ENCODE results near the gene RNU7-1.

The RNU7-1 gene

DNA sequence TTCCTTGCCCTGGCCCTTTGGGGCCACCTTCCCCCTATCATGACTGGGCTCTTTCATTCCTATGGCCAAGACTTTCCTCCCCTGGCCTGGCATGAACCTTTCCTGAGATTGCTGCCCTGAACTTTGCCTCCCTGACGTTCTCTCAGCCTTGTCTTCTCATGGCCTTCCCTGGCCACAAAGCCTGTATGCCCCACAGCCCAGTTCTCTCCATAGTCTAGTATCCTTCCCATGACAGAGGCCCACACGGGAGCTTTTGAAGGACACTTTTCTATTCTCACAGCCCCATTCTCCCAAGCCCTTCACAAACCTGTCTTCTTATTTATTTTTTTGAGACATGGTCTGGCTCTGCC, 4.5 kb upstream of the RNU7-1 start:
- no peak overlapping the region for H3K18ac ChIP-seq (ENCODE audit: low read length)
- H3K4me2 ChIP-seq (ENCODE audit: low read length), result no peak overlapping the region
- peaks cover 3% of the 10 kb centered on the region for H3K79me1 ChIP-seq (ENCODE audit: low read length)
- no peak overlapping the region for H4K5ac ChIP-seq (ENCODE audit: low read length)
- no peak overlapping the region for H3K4ac ChIP-seq (ENCODE audit: low read depth, low read length)
- no peak overlapping the region for H3K4me3 ChIP-seq (ENCODE audit: low read length)
- H3K4me1 ChIP-seq (ENCODE audit: control insufficient read depth, low read depth, low read length), result peaks cover 2% of the 10 kb centered on the region
- no peak overlapping the region for H2AK5ac ChIP-seq (ENCODE audit: low read length)
- H3K27me3 ChIP-seq (ENCODE audit: insufficient read depth, low read length, poor library complexity), result no peaks in the 10 kb centered on the region
- no peak overlapping the region for H3K27ac ChIP-seq (ENCODE audit: low read depth, low read length)
- H3K79me2 ChIP-seq (ENCODE audit: control insufficient read depth, insufficient read depth, low read length), result no peaks in the 10 kb centered on the region
- peaks cover 15% of the 10 kb centered on the region for H3K36me3 ChIP-seq (ENCODE audit: control insufficient read depth, insufficient read depth, low read length)
- no CpG with 5 or more reads among the region's 2 CpGs for WGBS (ENCODE audit: extremely low coverage, insufficient coverage, low lambda C conversion rate)
- no peak overlapping the region for H4K8ac ChIP-seq (ENCODE audit: low read depth, low read length)
- H2BK5ac ChIP-seq (ENCODE audit: low read length), result no peak overlapping the region
- H3K56ac ChIP-seq (ENCODE audit: low read length), result no peak overlapping the region
- DNase-seq, result no peak
- no peak overlapping the region for H2BK15ac ChIP-seq (replicated peaks; ENCODE audit: low read depth)
- H3K23ac ChIP-seq (ENCODE audit: low read length), result no peak overlapping the region
- no peak overlapping the region for H2BK120ac ChIP-seq (ENCODE audit: low read depth, low read length)
- no peak overlapping the region for H3K9ac ChIP-seq (ENCODE audit: low read length)

DNA sequence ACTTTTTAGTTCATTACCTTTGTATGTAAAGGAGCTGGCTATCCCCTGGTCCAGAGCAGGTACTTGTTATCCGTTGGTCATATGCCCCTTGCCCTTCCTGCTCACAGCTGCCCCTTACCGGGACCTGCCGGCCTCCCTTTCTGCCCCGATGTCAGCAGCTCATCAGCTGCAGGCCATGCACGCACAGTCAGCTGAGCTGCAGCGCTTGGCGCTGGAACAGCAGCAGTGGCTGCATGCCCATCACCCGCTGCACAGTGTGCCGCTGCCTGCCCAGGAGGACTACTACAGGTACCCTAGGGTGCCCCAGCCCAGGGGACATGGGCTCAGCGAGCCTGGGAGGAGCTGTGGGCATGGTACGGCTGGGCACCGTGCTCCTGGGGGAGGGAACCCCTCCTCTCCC, 2.3 kb upstream of the RNU7-1 start:
- Histone ChIP-seq H3K23ac (ENCODE audit: low read length) (no peak overlapping the region), H2BK5ac (ENCODE audit: low read length) (no peak overlapping the region), H3K27ac (ENCODE audit: low read depth, low read length) (no peak overlapping the region), H2BK120ac (ENCODE audit: low read depth, low read length) (no peak overlapping the region), H3K4ac (ENCODE audit: low read depth, low read length) (no peak overlapping the region), H2BK15ac (replicated peaks; ENCODE audit: low read depth) (no peak overlapping the region), H3K79me2 (ENCODE audit: control insufficient read depth, insufficient read depth, low read length) (no peaks in the 10 kb centered on the region), H3K4me2 (ENCODE audit: low read length) (no peak overlapping the region), H3K56ac (ENCODE audit: low read length) (no peak overlapping the region), H3K9ac (ENCODE audit: low read length) (no peak overlapping the region), H3K4me1 (ENCODE audit: control insufficient read depth, low read depth, low read length) (peaks cover 4% of the 10 kb centered on the region), H2AK5ac (ENCODE audit: low read length) (no peak overlapping the region), H3K27me3 (ENCODE audit: insufficient read depth, low read length, poor library complexity) (no peaks in the 10 kb centered on the region), H3K79me1 (ENCODE audit: low read length) (peaks cover 3% of the 10 kb centered on the region), H4K8ac (ENCODE audit: low read depth, low read length) (no peak overlapping the region), H3K36me3 (ENCODE audit: control insufficient read depth, insufficient read depth, low read length) (peaks cover 6% of the 10 kb centered on the region), H3K4me3 (ENCODE audit: low read length) (no peak overlapping the region), H4K5ac (ENCODE audit: low read length) (no peak overlapping the region), H3K18ac (ENCODE audit: low read length) (no peak overlapping the region)
- DNase-seq, result no peak
- no CpG with 5 or more reads among the region's 12 CpGs for whole genome bisulfite sequencing (ENCODE audit: extremely low coverage, insufficient coverage, low lambda C conversion rate)

DNA sequence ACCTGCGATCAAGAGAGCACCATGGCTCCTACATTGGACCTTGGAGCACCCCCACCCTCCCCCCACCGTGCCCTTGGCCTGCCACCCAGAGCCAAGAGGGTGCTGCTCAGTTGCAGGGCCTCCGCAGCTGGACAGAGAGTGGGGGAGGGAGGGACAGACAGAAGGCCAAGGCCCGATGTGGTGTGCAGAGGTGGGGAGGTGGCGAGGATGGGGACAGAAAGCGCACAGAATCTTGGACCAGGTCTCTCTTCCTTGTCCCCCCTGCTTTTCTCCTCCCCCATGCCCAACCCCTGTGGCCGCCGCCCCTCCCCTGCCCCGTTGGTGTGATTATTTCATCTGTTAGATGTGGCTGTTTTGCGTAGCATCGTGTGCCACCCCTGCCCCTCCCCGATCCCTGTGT, 1.8 kb upstream of the RNU7-1 start:
- peaks cover 5% of the 10 kb centered on the region for H3K36me3 ChIP-seq (ENCODE audit: control insufficient read depth, insufficient read depth, low read length)
- H2BK5ac ChIP-seq (ENCODE audit: low read length), result no peak overlapping the region
- H2AK5ac ChIP-seq (ENCODE audit: low read length), result no peak overlapping the region
- no peak overlapping the region for H3K56ac ChIP-seq (ENCODE audit: low read length)
- no peak overlapping the region for H4K8ac ChIP-seq (ENCODE audit: low read depth, low read length)
- no peak for DNase-seq
- H3K27me3 ChIP-seq (ENCODE audit: insufficient read depth, low read length, poor library complexity), result no peaks in the 10 kb centered on the region
- H3K4me2 ChIP-seq (ENCODE audit: low read length), result no peak overlapping the region
- H2BK120ac ChIP-seq (ENCODE audit: low read depth, low read length), result no peak overlapping the region
- no peak overlapping the region for H3K23ac ChIP-seq (ENCODE audit: low read length)
- H3K4me3 ChIP-seq (ENCODE audit: low read length), result no peak overlapping the region
- no peak overlapping the region for H3K9ac ChIP-seq (ENCODE audit: low read length)
- no peaks in the 10 kb centered on the region for H3K79me2 ChIP-seq (ENCODE audit: control insufficient read depth, insufficient read depth, low read length)
- no CpG with 5 or more reads among the region's 12 CpGs for WGBS (ENCODE audit: extremely low coverage, insufficient coverage, low lambda C conversion rate)
- peaks cover 4% of the 10 kb centered on the region for H3K4me1 ChIP-seq (ENCODE audit: control insufficient read depth, low read depth, low read length)
- H3K18ac ChIP-seq (ENCODE audit: low read length), result no peak overlapping the region
- no peak overlapping the region for H3K27ac ChIP-seq (ENCODE audit: low read depth, low read length)
- no peak overlapping the region for H2BK15ac ChIP-seq (replicated peaks; ENCODE audit: low read depth)
- no peak overlapping the region for H4K5ac ChIP-seq (ENCODE audit: low read length)
- no peak overlapping the region for H3K4ac ChIP-seq (ENCODE audit: low read depth, low read length)
- peaks cover 3% of the 10 kb centered on the region for H3K79me1 ChIP-seq (ENCODE audit: low read length)

DNA sequence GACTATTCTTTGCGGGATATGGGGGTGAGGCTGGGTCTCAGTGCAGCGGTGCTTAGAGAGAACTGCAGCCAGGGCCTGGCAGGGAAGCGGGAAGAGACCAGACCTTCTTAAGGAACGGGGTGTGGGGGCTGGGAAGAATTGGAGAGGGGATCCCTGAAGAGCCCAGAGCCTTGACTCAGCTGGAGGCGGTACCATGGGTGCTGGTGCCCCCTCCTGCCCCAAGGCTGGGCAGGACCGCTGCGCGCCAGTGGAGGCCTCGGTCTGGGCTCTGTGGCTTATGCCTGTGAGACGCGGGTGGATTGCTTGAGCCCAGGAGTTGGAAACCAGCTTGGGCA, 1.3 kb upstream of the RNU7-1 start:
- H3K23ac ChIP-seq (ENCODE audit: low read length), result no peak overlapping the region

DNA sequence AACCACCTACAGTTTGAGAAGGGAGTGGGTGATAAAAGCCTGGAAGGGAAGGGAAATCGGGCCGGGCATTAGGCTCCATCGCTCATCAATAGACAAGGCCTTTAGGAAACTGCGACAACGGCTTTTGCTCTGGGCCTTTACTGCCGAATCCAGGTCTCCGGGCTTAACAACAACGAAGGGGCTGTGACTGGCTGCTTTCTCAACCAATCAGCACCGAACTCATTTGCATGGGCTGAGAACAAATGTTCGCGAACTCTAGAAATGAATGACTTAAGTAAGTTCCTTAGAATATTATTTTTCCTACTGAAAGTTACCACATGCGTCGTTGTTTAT, 261 bp upstream of the RNU7-1 start:
- H3K4me1 ChIP-seq (ENCODE audit: control insufficient read depth, low read depth, low read length), result peaks cover 2% of the 10 kb centered on the region
- peak overlapping the region; percentile 39 for H3K27ac ChIP-seq (ENCODE audit: low read depth, low read length)
- no peaks in the 10 kb centered on the region for H3K27me3 ChIP-seq (ENCODE audit: insufficient read depth, low read length, poor library complexity)
- WGBS (ENCODE audit: extremely low coverage, insufficient coverage, low lambda C conversion rate), result no CpG with 5 or more reads among the region's 13 CpGs
- H3K23ac ChIP-seq (ENCODE audit: low read length), result no peak overlapping the region
- H3K4me3 ChIP-seq (ENCODE audit: low read length), result no peak overlapping the region
- H4K5ac ChIP-seq (ENCODE audit: low read length), result no peak overlapping the region
- H3K79me2 ChIP-seq (ENCODE audit: control insufficient read depth, insufficient read depth, low read length), result no peaks in the 10 kb centered on the region
- H3K36me3 ChIP-seq (ENCODE audit: control insufficient read depth, insufficient read depth, low read length), result peaks cover 5% of the 10 kb centered on the region
- peak overlapping the region; percentile 69 for H3K56ac ChIP-seq (ENCODE audit: low read length)
- no peak overlapping the region for H2BK5ac ChIP-seq (ENCODE audit: low read length)
- no peak overlapping the region for H2BK120ac ChIP-seq (ENCODE audit: low read depth, low read length)
- no peak overlapping the region for H2AK5ac ChIP-seq (ENCODE audit: low read length)
- peaks cover 3% of the 10 kb centered on the region for H3K79me1 ChIP-seq (ENCODE audit: low read length)
- H4K8ac ChIP-seq (ENCODE audit: low read depth, low read length), result no peak overlapping the region
- no peak overlapping the region for H2BK15ac ChIP-seq (replicated peaks; ENCODE audit: low read depth)
- H3K4ac ChIP-seq (ENCODE audit: low read depth, low read length), result no peak overlapping the region
- H3K9ac ChIP-seq (ENCODE audit: low read length), result peak overlapping the region; percentile 65
- DNase-seq, result peak; percentile 98
- no peak overlapping the region for H3K4me2 ChIP-seq (ENCODE audit: low read length)
- peak overlapping the region; percentile 12 for H3K18ac ChIP-seq (ENCODE audit: low read length)

More for the DNA sequence above, 1.3 kb upstream of the RNU7-1 start:
- DNase-seq, result no peak
- WGBS (ENCODE audit: extremely low coverage, insufficient coverage, low lambda C conversion rate), result no CpG with 5 or more reads among the region's 11 CpGs
- no peak overlapping the region for H4K8ac ChIP-seq (ENCODE audit: low read depth, low read length)
- no peak overlapping the region for H2BK120ac ChIP-seq (ENCODE audit: low read depth, low read length)
- no peak overlapping the region for H2BK5ac ChIP-seq (ENCODE audit: low read length)
- no peak overlapping the region for H3K56ac ChIP-seq (ENCODE audit: low read length)
- no peaks in the 10 kb centered on the region for H3K79me2 ChIP-seq (ENCODE audit: control insufficient read depth, insufficient read depth, low read length)
- no peak overlapping the region for H4K5ac ChIP-seq (ENCODE audit: low read length)
- no peak overlapping the region for H3K9ac ChIP-seq (ENCODE audit: low read length)
- peaks cover 3% of the 10 kb centered on the region for H3K79me1 ChIP-seq (ENCODE audit: low read length)
- peaks cover 5% of the 10 kb centered on the region for H3K36me3 ChIP-seq (ENCODE audit: control insufficient read depth, insufficient read depth, low read length)
- no peak overlapping the region for H2BK15ac ChIP-seq (replicated peaks; ENCODE audit: low read depth)
- no peak overlapping the region for H3K4me2 ChIP-seq (ENCODE audit: low read length)
- no peak overlapping the region for H3K4me3 ChIP-seq (ENCODE audit: low read length)
- peak overlapping the region; percentile 23 for H3K27ac ChIP-seq (ENCODE audit: low read depth, low read length)
- H3K27me3 ChIP-seq (ENCODE audit: insufficient read depth, low read length, poor library complexity), result no peaks in the 10 kb centered on the region
- H3K4ac ChIP-seq (ENCODE audit: low read depth, low read length), result no peak overlapping the region
- no peak overlapping the region for H2AK5ac ChIP-seq (ENCODE audit: low read length)
- peaks cover 4% of the 10 kb centered on the region for H3K4me1 ChIP-seq (ENCODE audit: control insufficient read depth, low read depth, low read length)
- H3K18ac ChIP-seq (ENCODE audit: low read length), result no peak overlapping the region

DNA sequence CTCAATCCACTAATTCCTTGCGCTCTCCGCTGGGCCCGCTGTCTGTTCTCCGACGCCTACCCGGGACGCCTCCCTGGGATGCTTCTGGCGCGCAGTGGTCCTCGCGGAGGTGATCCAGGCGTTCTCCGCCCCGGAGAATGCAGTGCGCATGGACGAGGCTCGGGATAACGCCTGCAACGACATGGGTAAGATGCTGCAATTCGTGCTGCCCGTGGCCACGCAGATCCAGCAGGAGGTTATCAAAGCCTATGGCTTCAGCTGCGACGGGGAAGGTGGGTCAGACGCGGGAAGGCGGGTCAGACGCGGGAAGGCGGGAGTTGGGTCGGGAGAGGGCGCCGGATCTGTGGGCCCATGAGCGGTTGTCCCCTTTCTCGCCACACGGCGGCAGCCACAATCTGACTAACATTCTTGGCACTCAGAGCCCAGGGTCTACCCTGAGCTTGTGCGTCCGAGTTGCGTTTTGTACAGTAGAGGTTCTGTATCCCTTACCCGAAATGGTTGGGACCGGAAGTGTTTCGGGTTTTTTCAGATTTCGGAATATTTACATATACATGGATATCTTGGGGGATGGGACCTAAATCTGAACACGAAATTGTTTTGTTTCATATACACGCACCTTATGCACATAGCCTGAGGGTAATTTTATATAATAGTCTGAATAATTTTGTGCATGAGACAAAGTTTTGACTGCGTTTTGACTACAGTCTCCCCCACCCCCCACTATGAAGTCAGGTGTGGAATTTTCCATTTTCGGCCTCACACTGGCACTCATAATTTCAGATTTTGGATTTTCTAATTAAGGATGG, 968 bp downstream of the RNU7-1 start:
- Histone ChIP-seq H3K23ac (ENCODE audit: low read length) (peak overlapping the region; percentile 98), H3K4ac (ENCODE audit: low read depth, low read length) (peak overlapping the region; percentile 71), H3K27ac (ENCODE audit: low read depth, low read length) (peak overlapping the region; percentile 87), H2AK5ac (ENCODE audit: low read length) (peak overlapping the region; percentile 86), H3K9ac (ENCODE audit: low read length) (peak overlapping the region; percentile 99), H2BK15ac (replicated peaks; ENCODE audit: low read depth) (no peak overlapping the region), H3K18ac (ENCODE audit: low read length) (peak overlapping the region; percentile 2), H4K8ac (ENCODE audit: low read depth, low read length) (no peak overlapping the region), H4K5ac (ENCODE audit: low read length) (no peak overlapping the region), H3K36me3 (ENCODE audit: control insufficient read depth, insufficient read depth, low read length) (peaks cover 1% of the 10 kb centered on the region), H3K4me1 (ENCODE audit: control insufficient read depth, low read depth, low read length) (peaks cover 2% of the 10 kb centered on the region), H2BK120ac (ENCODE audit: low read depth, low read length) (no peak overlapping the region), H3K27me3 (ENCODE audit: insufficient read depth, low read length, poor library complexity) (no peaks in the 10 kb centered on the region), H3K4me2 (ENCODE audit: low read length) (peak overlapping the region; percentile 95), H3K56ac (ENCODE audit: low read length) (peak overlapping the region; percentile 99), H2BK5ac (ENCODE audit: low read length) (peak overlapping the region; percentile 90), H3K79me1 (ENCODE audit: low read length) (no peaks in the 10 kb centered on the region), H3K4me3 (ENCODE audit: low read length) (peak overlapping the region; percentile 75), H3K79me2 (ENCODE audit: control insufficient read depth, insufficient read depth, low read length) (no peaks in the 10 kb centered on the region)
- DNase-seq, result peak; percentile 97
- WGBS (ENCODE audit: extremely low coverage, insufficient coverage, low lambda C conversion rate), result no CpG with 5 or more reads among the region's 48 CpGs
